K562 (cell line): ENCODE measurements around the gene ATF4. TPM values are rescaled to one million over a fixed set of nuclear protein-coding genes. Genes with fewer than 3 reads are reported as not detected.

ENCODE experiments used
- ATAC-seq: fragments of 200-7000 bp; cut with Tn5 transposase; 3 replicates; pipeline ENCODE4 v1.9.1; 2020; ENCODE audit warnings: moderate library complexity
- BruUV-seq: library from RNA; stranded (reverse); fragments of 400-500 nt; replicated peaks from 2 replicates; lab custom pipeline; 2021; lab: Mats Ljungman, UMichigan
- CTCF ChIA-PET: fragments of 300-600 bp; formaldehyde crosslinking; extraction: SDS; loops from one replicate; lab custom pipeline; 2021; ENCODE audit warnings: low intra/inter-chr PET ratio; lab: Yijun Ruan, JAX
- POLR2A ChIA-PET: fragments of 300-600, 350-650 bp; sonication (Branson Sonifier 250); formaldehyde crosslinking; extraction: SDS; loops from one replicate; lab custom pipeline; 2021; ENCODE audit warnings: antibody characterized with exemption, inconsistent platforms; lab: Yijun Ruan, JAX
- DNase-seq, 4 experiments: peaks; one replicate each; pipeline versions ENCODE4 v3.0.0 to v3.0.0-alpha.2; 2011 to 2018; ENCODE audit warnings: low spot score in 3 of 4, mixed read lengths in 3 of 4; ENCODE audit errors: extremely low read depth in 1 of 4
- FAIRE-seq: peaks from 2 replicates; lab custom pipeline; 2011; peaks lifted over from hg19 to GRCh38; lab: Jason Lieb, UNC
- H2AFZ ChIP-seq: 2 replicates; pipeline ENCODE4 v1.6.0; 2011; ENCODE audit warnings: low read depth, low read length, control low read depth, inconsistent platforms
- H3K27ac ChIP-seq: fragments of 200-600 bp; 3 replicates; pipeline ENCODE4 v1.8.0; 2011; ENCODE audit warnings: low read depth, mild to moderate bottlenecking, control low read depth, inconsistent platforms, low read length, moderate library complexity, mixed read lengths; ENCODE audit errors: extremely low read depth
- H3K27me3 ChIP-seq, 2 experiments: fragments of 300-600 bp in 1 of 2; 2 replicates in 1 of 2; 3 replicates in 1 of 2; pipeline versions ENCODE4 v1.6.0 to v1.8.0; 2011; ENCODE audit warnings: inconsistent platforms in 2 of 2, low read length in 2 of 2, mild to moderate bottlenecking in 1 of 2, mixed read lengths in 1 of 2, moderate library complexity in 1 of 2; ENCODE audit not compliant: control insufficient read depth in 2 of 2, insufficient read depth in 2 of 2
- H3K36me3 ChIP-seq: fragments of 300-600 bp; 3 replicates; pipeline ENCODE4 v1.8.0; 2011; ENCODE audit warnings: mild to moderate bottlenecking, low read length, inconsistent platforms; ENCODE audit not compliant: control insufficient read depth, insufficient read depth
- H3K4me1 ChIP-seq, 2 experiments: fragments of 200-600 bp in 1 of 2; replicated peaks in 1 of 2; 2 replicates in 1 of 2; 3 replicates in 1 of 2; pipeline versions ENCODE4 v1.5.1 to v1.8.0; 2011; ENCODE audit warnings: inconsistent platforms in 2 of 2, low read length in 2 of 2, mild to moderate bottlenecking in 1 of 2, mixed read lengths in 1 of 2, moderate library complexity in 1 of 2; ENCODE audit not compliant: control insufficient read depth in 2 of 2, insufficient read depth in 2 of 2
- H3K4me2 ChIP-seq: 2 replicates; pipeline ENCODE4 v1.6.1; 2011; ENCODE audit warnings: low read length, control low read depth, inconsistent platforms, mixed read lengths; ENCODE audit not compliant: insufficient read depth
- H3K4me3 ChIP-seq: fragments of 200-600 bp; sonication (generic), shearing (Covaris generic); 2 replicates; pipeline ENCODE4 v1.5.1; 2016; ENCODE audit warnings: control low read depth, inconsistent platforms
- H3K79me2 ChIP-seq: fragments of 200-600 bp; 3 replicates; pipeline ENCODE4 v1.8.0; 2011; ENCODE audit warnings: low read length, inconsistent platforms; ENCODE audit not compliant: control insufficient read depth, insufficient read depth
- H3K9ac ChIP-seq, 2 experiments: 2 replicates each; pipeline versions ENCODE4 v1.6.0 to v1.6.1; 2011; ENCODE audit warnings: low read depth in 2 of 2, low read length in 2 of 2, control low read depth in 1 of 2, inconsistent platforms in 1 of 2, mild to moderate bottlenecking in 1 of 2, mixed read lengths in 1 of 2; ENCODE audit not compliant: insufficient read depth in 1 of 2
- H3K9me1 ChIP-seq: one replicate; pipeline ENCODE4 v1.6.0; 2011; ENCODE audit warnings: inconsistent platforms, mild to moderate bottlenecking, low read length, moderate library complexity; ENCODE audit not compliant: control insufficient read depth, insufficient read depth
- H3K9me3 ChIP-seq: replicated peaks from 2 replicates; pipeline ENCODE4 v1.5.1; 2011; ENCODE audit warnings: low read depth, low read length, inconsistent platforms; ENCODE audit not compliant: control insufficient read depth, insufficient read depth
- H4K20me1 ChIP-seq: replicated peaks from 2 replicates; pipeline ENCODE4 v1.6.1; 2011; ENCODE audit warnings: low read length, inconsistent platforms, mixed read lengths; ENCODE audit not compliant: control insufficient read depth, insufficient read depth
- CEBPB ChIP-seq: fragments of 450-650 bp; IDR thresholded peaks from 2 replicates; pipeline ENCODE4 v1.6.1; 2016; ENCODE audit warnings: missing genetic modification characterization, missing compliant biosample characterization
- E2F6 ChIP-seq, 2 experiments: IDR thresholded peaks; 2 replicates each; pipeline ENCODE4 v1.6.1; 2011; ENCODE audit warnings: borderline replicate concordance in 1 of 2, control low read depth in 1 of 2, low read depth in 1 of 2, low read length in 1 of 2, mild to moderate bottlenecking in 1 of 2, mixed read lengths in 1 of 2, moderate library complexity in 1 of 2; ENCODE audit not compliant: insufficient read depth in 1 of 2, insufficient read length in 1 of 2, poor library complexity in 1 of 2, severe bottlenecking in 1 of 2; ENCODE audit errors: extremely low read depth in 1 of 2
- MIER1 ChIP-seq: fragments of 450-650 bp; IDR thresholded peaks from 2 replicates; pipeline ENCODE4 v1.6.1; 2016; ENCODE audit warnings: antibody characterized with exemption, mild to moderate bottlenecking, low read depth
- NRF1 ChIP-seq, 2 experiments: fragments of 450-650 bp; IDR thresholded peaks in 1 of 2; conservative IDR thresholded peaks in 1 of 2; 2 replicates each; pipeline ENCODE4 v1.6.1; 2014; ENCODE audit warnings: mild to moderate bottlenecking in 2 of 2
- RFX1 ChIP-seq: fragments of 450-650 bp; IDR thresholded peaks from 2 replicates; pipeline ENCODE4 v1.6.1; 2016; ENCODE audit warnings: mild to moderate bottlenecking, moderate library complexity
- TFE3 ChIP-seq: fragments of 450-650 bp; formaldehyde crosslinking; IDR thresholded peaks from 2 replicates; pipeline ENCODE4 v1.4.0; 2020; ENCODE audit warnings: mild to moderate bottlenecking, mixed read lengths
- USF1 ChIP-seq: sonication (generic); formaldehyde crosslinking; IDR thresholded peaks from 2 replicates; pipeline ENCODE4 v1.9.0; 2022; ENCODE audit warnings: mild to moderate bottlenecking, missing genetic modification reagents
- USF2 ChIP-seq: sonication (generic); formaldehyde crosslinking; IDR thresholded peaks from 2 replicates; pipeline ENCODE4 v1.5.0; 2020; ENCODE audit warnings: missing genetic modification reagents
- ZNF766 ChIP-seq: fragments of 200-800 bp; sonication (Bioruptor generic); conservative IDR thresholded peaks from 2 replicates; pipeline ENCODE4 v1.6.1; 2016; ENCODE audit warnings: missing genetic modification characterization, missing compliant biosample characterization
- WGBS: fragments of 100-300 bp; shearing (Covaris generic); methylation state at CpG from one replicate; pipeline ENCODE4 v1.1.6; 2016; ENCODE audit warnings: low coverage, mixed read lengths; ENCODE audit not compliant: insufficient coverage; ENCODE audit errors: missing lambda C conversion rate; 5-methylcytosine and 5-hydroxymethylcytosine counted together
- in situ Hi-C: fragments of 300-500 bp; cut with MboI; formaldehyde crosslinking; loops from 4 replicates; pipeline ENCODE4 v1.15.0; 2018; ENCODE audit warnings: inconsistent platforms, mixed read lengths
- intact Hi-C: fragments of 100-400 bp; cut with micrococcal nuclease; formaldehyde crosslinking; loops from 2 replicates; pipeline ENCODE4 v1.14.2; 2022
- polyA plus RNA-seq, 8 experiments: library from polyadenylated mRNA; depleted of rRNA in 4 of 8; stranded (reverse) in 5 of 8; unstranded in 3 of 8; fragments of >200 nt; fragmentation: Nextera tagmentation in 2 of 8; fragmentation: Illumina TruSeq in 1 of 8; extraction: Ambion mirVana in 2 of 8; extraction: Trizol in 1 of 8; gene quantifications; 2 replicates each; pipeline versions ENCODE4 v1.2.1 to v1.2.3, GENCODE V29; 2011 to 2014; ENCODE audit warnings: inconsistent platforms in 1 of 8, missing spikeins in 1 of 8
- total RNA-seq, 7 experiments: library from RNA; depleted of rRNA in 6 of 7; stranded (reverse); fragments of >200 nt in 6 of 7; fragmentation: Illumina TruSeq in 2 of 7; extraction: Trizol in 2 of 7; gene quantifications; 2 replicates each; pipeline versions ENCODE4 v1.2.1 to v1.2.3, GENCODE V29; 2011 to 2021; ENCODE audit warnings: low replicate concordance in 1 of 7

ATF4 gene
- total and polyA plus RNA-seq, 9 of the 15 experiments (the other 6 are each of a cell fraction or from before 2014, with no cell fraction given), result 93.1 to 723 (median 355) TPM

DNA sequence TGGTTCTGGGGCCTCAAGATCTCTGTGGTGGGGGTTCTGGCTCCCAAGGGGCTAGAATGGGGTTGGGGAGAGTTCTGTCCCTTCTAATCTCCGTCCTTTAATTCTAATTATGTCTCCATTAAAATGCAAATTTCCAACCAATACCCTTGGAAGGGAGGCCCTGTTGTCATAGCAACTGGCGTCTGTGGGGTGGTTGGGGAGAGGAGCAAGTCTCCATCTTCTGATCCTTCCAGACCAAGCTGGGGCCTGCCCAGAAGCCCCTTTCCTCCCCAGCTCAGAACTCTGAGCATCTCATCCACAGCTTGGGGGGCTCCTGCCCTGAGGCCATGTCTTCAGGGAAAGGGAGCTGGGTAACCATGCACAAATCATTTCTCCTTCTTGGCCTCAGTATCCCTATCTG lies 17.6 kb downstream of the ATF4 start:
- ChIA-PET POLR2A (interaction anchor here (0.8 kb wide), 1 partner anchor 506 kb away, joined by 3 read pairs; no protein-coding TSS in a partner anchor), CTCF (no interaction called here)
- no peaks in the 10 kb centered on the region for H3K9me3 ChIP-seq
- no peaks in the 10 kb centered on the region for H3K27me3 ChIP-seq
- no peak overlapping the region for H3K4me2 ChIP-seq
- no peak overlapping the region for H3K9ac ChIP-seq
- no peaks in the 10 kb centered on the region for H4K20me1 ChIP-seq
- no peaks in the 10 kb centered on the region for H3K9me1 ChIP-seq
- in situ Hi-C loops, result loop anchor here (10.0 kb wide), 1 partner anchor 647 kb away; no protein-coding TSS in a partner anchor
- FAIRE-seq, result no peak
- WGBS, result 20% methylated on average over 2 of the region's 2 CpGs
- TF ChIP-seq RFX1, result peak; percentile 84
- no peak for TF ChIP-seq CEBPB (tag)
- H3K36me3 ChIP-seq, result no peaks in the 10 kb centered on the region
- no peak overlapping the region for H3K27ac ChIP-seq
- no peak overlapping the region for H3K4me3 ChIP-seq
- intact Hi-C loops, result no loop called here
- BruUV-seq, result no TSS peak
- no peak overlapping the region for H2AFZ ChIP-seq
- no peak for DNase-seq
- ATAC-seq, result no peak
- H3K79me2 ChIP-seq, result no peaks in the 10 kb centered on the region
- H3K4me1 ChIP-seq, result peaks cover 3 to 21% of the 10 kb centered on the region in 2 experiments; a peak in 3 of 5 replicates

DNA sequence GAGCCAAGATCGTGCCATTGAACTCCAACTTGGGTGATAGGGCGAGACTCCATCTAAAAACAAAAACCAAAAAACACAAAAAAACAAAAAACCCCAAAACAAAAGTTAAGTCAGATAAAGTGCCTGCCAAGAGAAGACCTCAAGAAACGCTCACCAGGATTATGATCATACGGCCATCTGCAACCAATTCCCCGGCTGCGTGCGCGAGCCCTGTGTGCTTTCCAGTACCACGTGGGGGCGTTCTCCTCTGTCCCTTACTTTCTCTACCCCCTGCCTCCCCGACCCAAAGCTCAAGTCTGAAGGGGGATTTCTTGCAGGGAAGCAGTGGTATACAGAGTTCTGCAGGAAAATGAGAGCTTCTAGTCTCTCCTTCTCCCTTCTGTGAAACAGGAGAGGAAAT lies 22.7 kb downstream of the ATF4 start:
- Histone ChIP-seq H3K4me1 (peaks cover 0 to 6% of the 10 kb centered on the region in 2 experiments; a peak in 1 of 5 replicates), H3K27me3 (peaks cover 0 to 22% of the 10 kb centered on the region in 2 experiments; a peak in 1 of 5 replicates), H3K9me3 (no peaks in the 10 kb centered on the region), H2AFZ (no peak overlapping the region), H4K20me1 (no peaks in the 10 kb centered on the region), H3K27ac (no peak overlapping the region), H3K9me1 (no peaks in the 10 kb centered on the region), H3K4me2 (no peak overlapping the region), H3K4me3 (no peak overlapping the region), H3K36me3 (no peaks in the 10 kb centered on the region), H3K9ac (no peak overlapping the region), H3K79me2 (no peaks in the 10 kb centered on the region)
- intact Hi-C loops, result loop anchor here (10.0 kb wide), 1 partner anchor 802 kb away; the partner anchor contains the start of gene ADSL
- no TSS peak for BruUV-seq
- peak; percentile 84 for FAIRE-seq
- POLR2A ChIA-PET, result interaction anchor here (0.6 to 1.0 kb wide), 3 partner anchors 65 to 501 kb away, joined by 3 read pairs; no protein-coding TSS in a partner anchor
- 16% methylated on average over 11 of the region's 11 CpGs for WGBS
- CTCF ChIA-PET, result no interaction called here
- ATAC-seq, result peak; percentile 91
- DNase-seq, result peak; percentile 36 to 67 (median 54)
- in situ Hi-C loops, result loop anchor here (5.0 kb wide), 2 partner anchors 489 to 809 kb away; no protein-coding TSS in a partner anchor
- TF ChIP-seq USF1 (peak; percentile 55; the same call in 1 of the 2 replicates), ZNF766 (peak; percentile 91), NRF1 (conservative IDR thresholded peaks at IDR 0.05 in 1 of 2, IDR thresholded peaks at IDR 0.05 in 1 of 2) (peak; percentile 13 to 15; a peak in 1 of 4 replicates), MIER1 (peak; percentile 66; the same call in 1 of the 2 replicates), TFE3 (CRISPR knock-in tag) (no peak), USF2 (CRISPR knock-in tag) (0 out of 2 replicates have a peak, but pooled peaks have one; percentile 14), E2F6 (IDR thresholded peaks at IDR 0.05; ENCODE audit: borderline replicate concordance in 1 of 2, extremely low read depth in 1 of 2, insufficient read depth in 1 of 2, insufficient read length in 1 of 2, low read depth in 1 of 2, low read length in 1 of 2, poor library complexity in 1 of 2, severe bottlenecking in 1 of 2) (peak in 1 of 2 experiments; percentile 51)
